ENCODE measurements around the gene STARD9. TPM values are rescaled to one million over a fixed set of nuclear protein-coding genes. Genes with fewer than 3 reads are reported as not detected.
A peak's percentile ranks its signal among the peaks of the same experiment; 100 is the strongest.

The STARD9 gene
- total and polyA plus RNA-seq, 2 of the 4 experiments (the other 2 are of a cell fraction) = 2.0 to 3.2 TPM

- peaks cover 20 to 24% of the 10 kb centered on the region in 2 experiments for H3K79me1 ChIP-seq (ENCODE audit: low read depth in 1 of 2, low read length in 2 of 2)
- peak overlapping the region; percentile 55 for H3K56ac ChIP-seq (ENCODE audit: extremely low read depth, insufficient read depth, low read length)
- peak overlapping the region; percentile 97 for H2AFZ ChIP-seq (replicated peaks; ENCODE audit: low read length, poor library complexity)
- peak overlapping the region; percentile 84 for H2BK5ac ChIP-seq (ENCODE audit: low read depth, low read length, poor library complexity, severe bottlenecking)
- TF ChIP-seq ELK1 (IDR thresholded peaks at IDR 0.05; ENCODE audit: borderline replicate concordance, low read depth, low read length) (no peak), RCOR1 (IDR thresholded peaks at IDR 0.05; ENCODE audit: insufficient replicate concordance, low read length) (no peak), FOS (IDR thresholded peaks at IDR 0.05; ENCODE audit: low read depth, low read length) (no peak), NFE2L2 (IDR thresholded peaks at IDR 0.05; ENCODE audit: low read depth, low read length) (no peak), SMC3 (IDR thresholded peaks at IDR 0.05; ENCODE audit: low read depth, low read length) (no peak), MXI1 (IDR thresholded peaks at IDR 0.05; ENCODE audit: borderline replicate concordance, low read depth, low read length) (no peak), MAFK (IDR thresholded peaks at IDR 0.05; ENCODE audit: low read depth, low read length) (no peak), RAD21 (IDR thresholded peaks at IDR 0.05; ENCODE audit: low read length) (no peak)
- H2AK9ac ChIP-seq (replicated peaks; ENCODE audit: low read depth, low read length, poor library complexity) = no peak overlapping the region
- peak overlapping the region; percentile 45 for H3K4me3 ChIP-seq (ENCODE audit: insufficient read depth, low read depth, low read length)
- peaks cover 11% of the 10 kb centered on the region; the same call in 1 of the 2 replicates for H3K9me1 ChIP-seq (ENCODE audit: insufficient read depth, low read length)
- H3K27me3 ChIP-seq (ENCODE audit: control insufficient read depth, insufficient read depth, low read length) = no peaks in the 10 kb centered on the region
- no TSS peak for BruUV-seq (replicated peaks)
- H3K9me3 ChIP-seq (ENCODE audit: control insufficient read depth, insufficient read depth, low read length) = no peaks in the 10 kb centered on the region
- peak; percentile 3; the same call in 1 of the 2 replicates for ATAC-seq (ENCODE audit: low read depth)
- peak overlapping the region; percentile 61 for H4K5ac ChIP-seq (ENCODE audit: low read depth, low read length)
- ChIA-PET POLR2A (ENCODE audit: unreplicated experiment) (no interaction called here), CTCF (interaction anchor here (1.1 kb wide), 1 partner anchor 15 kb away, joined by 4 read pairs; no protein-coding TSS in a partner anchor)
- no peak overlapping the region for H4K91ac ChIP-seq (ENCODE audit: insufficient read depth, low read depth, low read length)
- H3K4me1 ChIP-seq (ENCODE audit: control insufficient read depth, insufficient read depth, low read length) = peaks cover 8% of the 10 kb centered on the region
- peak overlapping the region; percentile 85; the same call in 1 of the 2 replicates for H3K4ac ChIP-seq (ENCODE audit: low read depth, low read length)
- peak overlapping the region; percentile 83 for H3K9ac ChIP-seq (ENCODE audit: low read depth, low read length)
- peak overlapping the region; percentile 89 for H3K14ac ChIP-seq (replicated peaks; ENCODE audit: low read depth, low read length)
- in situ Hi-C loops (cut with MboI; ENCODE audit: low sequenced_read_pairs) (no loop called here), intact Hi-C loops (cut with micrococcal nuclease) (loop anchor here (1.0 kb wide), 1 partner anchor 183 kb away; the partner anchor contains the start of gene TTBK2), dilution Hi-C loops (cut with HindIII; ENCODE audit: low sequenced_read_pairs, unreplicated experiment) (no loop called here)
- H2AK5ac ChIP-seq (ENCODE audit: low read depth, low read length) = no peak overlapping the region
- H3K4me2 ChIP-seq (ENCODE audit: low read depth, low read length) = peak overlapping the region; percentile 80
- peaks cover 11% of the 10 kb centered on the region for H4K20me1 ChIP-seq (ENCODE audit: insufficient read depth, low read length)
- peak overlapping the region; percentile 68 to 91 for H4K8ac ChIP-seq (ENCODE audit: low read depth in 2 of 2, low read length in 2 of 2)
- no peak overlapping the region for H2BK15ac ChIP-seq (ENCODE audit: low read depth, low read length)
- no peak overlapping the region for H3K18ac ChIP-seq (ENCODE audit: low read depth, low read length)
- H2BK120ac ChIP-seq (ENCODE audit: low read depth, low read length) = peak overlapping the region; percentile 57; the same call in 1 of the 2 replicates
- peak; percentile 4 for DNase-seq
- 96% methylated on average over 5 of the region's 21 CpGs; no CpG with 5 or more reads in 1 of the 2 experiments for WGBS, 2 experiments (ENCODE audit: extremely low coverage in 2 of 2, insufficient read length in 1 of 2)
- no peak overlapping the region; the same call in 1 of the 2 replicates for H2BK20ac ChIP-seq (ENCODE audit: low read depth, low read length)
- peaks cover 22% of the 10 kb centered on the region for H3K36me3 ChIP-seq (ENCODE audit: control insufficient read depth, insufficient read depth, low read length)
- peak overlapping the region; percentile 88 for H3K27ac ChIP-seq (ENCODE audit: insufficient read depth, low read length)
- peak overlapping the region; percentile 46; the same call in 1 of the 2 replicates for H3K23ac ChIP-seq (ENCODE audit: low read depth, low read length)
Measured at GRCh38 chr15:42737529-42738328, 162.3 kb downstream of the STARD9 start.

Measured in IMR-90 (cell line).